ENCODE data around the gene RRBP1.

DNA sequence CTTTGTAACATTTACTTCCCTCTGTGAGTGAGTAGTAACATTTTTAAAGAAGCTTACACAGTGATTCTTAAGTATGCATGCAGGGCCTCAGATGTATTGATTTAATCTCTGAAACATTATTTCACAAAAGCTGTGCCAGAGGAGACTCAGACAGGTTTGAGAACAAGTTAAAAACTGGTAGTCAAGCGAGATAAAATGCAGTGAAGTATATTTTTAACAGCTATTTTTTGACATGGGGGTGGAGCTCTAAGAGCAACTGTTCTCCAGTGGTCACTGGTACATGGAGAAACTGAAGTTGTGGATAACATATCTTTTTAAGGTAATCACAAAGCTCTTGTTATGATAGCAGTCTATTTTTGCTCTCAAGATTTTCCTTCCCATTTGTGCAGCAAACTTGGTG, 91.8 kb downstream of the RRBP1 start:
- no peak for TF ChIP-seq CTCF (conservative IDR thresholded peaks at IDR 0.05 in 1 of 2, IDR thresholded peaks at IDR 0.05 in 1 of 2; ENCODE audit: extremely low read depth in 1 of 2, insufficient read depth in 1 of 2, low read depth in 1 of 2, low read length in 2 of 2)
- TF ChIP-seq EZH2 (IDR thresholded peaks at IDR 0.05; ENCODE audit: borderline replicate concordance, low read length) = no peak
